ENCODE results near the gene GSTM5. TPM values are rescaled to one million over a fixed set of nuclear protein-coding genes. Genes with fewer than 3 reads are reported as not detected.
"Not testable (repeated sequence)": the region's sequence is repeated elsewhere in the genome, so short reads cannot be mapped to it uniquely, and the experiment has no call there.

The GSTM5 gene
- total and polyA plus RNA-seq, 3 donors from 2014 or later, result 5.5 to 10.6 (median 6.5) TPM

DNA sequence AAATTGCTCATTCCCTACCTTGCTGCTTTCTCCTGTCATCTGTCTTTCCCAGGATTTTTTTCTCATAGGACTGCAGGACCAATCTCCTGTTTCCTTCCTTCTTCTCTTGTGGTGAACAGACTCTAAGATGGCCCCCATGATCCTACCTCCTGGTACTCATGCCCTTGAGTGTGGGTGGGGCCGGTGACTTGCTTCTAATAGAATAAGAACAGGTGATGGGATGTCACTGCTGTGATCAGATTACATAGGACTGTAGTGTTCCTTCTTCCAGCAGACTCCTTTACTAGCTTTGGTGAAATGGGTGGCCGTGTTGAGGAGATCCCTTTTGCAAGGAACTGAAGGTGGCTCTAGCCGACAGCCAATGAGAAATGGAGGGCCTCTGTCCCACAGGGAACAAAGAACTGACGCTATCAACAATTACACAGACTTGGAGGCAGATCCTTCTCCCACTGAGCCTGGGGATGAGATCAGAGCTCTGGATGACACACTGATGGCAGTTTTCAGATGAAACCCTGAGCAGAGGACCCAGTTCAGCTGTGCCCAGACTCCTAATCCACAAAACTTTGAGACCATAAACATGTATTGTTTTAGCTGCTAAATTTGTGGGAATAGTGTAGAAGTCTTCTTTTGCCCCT lies 21.3 kb downstream of the GSTM5 start:
- H3K4me1 ChIP-seq, result peaks cover 4% of the 10 kb centered on the region
- intact Hi-C loops (cut with DNase I; ENCODE audit: low total_unique reads), result no loop called here
- no peaks in the 10 kb centered on the region for H3K36me3 ChIP-seq (ENCODE audit: low read depth, missing control alignments)
- no peak overlapping the region for H3K4me3 ChIP-seq
- DNase-seq, result no peak
- no peak for TF ChIP-seq POLR2A (IDR thresholded peaks at IDR 0.05)
- TF ChIP-seq, protein P1, sequence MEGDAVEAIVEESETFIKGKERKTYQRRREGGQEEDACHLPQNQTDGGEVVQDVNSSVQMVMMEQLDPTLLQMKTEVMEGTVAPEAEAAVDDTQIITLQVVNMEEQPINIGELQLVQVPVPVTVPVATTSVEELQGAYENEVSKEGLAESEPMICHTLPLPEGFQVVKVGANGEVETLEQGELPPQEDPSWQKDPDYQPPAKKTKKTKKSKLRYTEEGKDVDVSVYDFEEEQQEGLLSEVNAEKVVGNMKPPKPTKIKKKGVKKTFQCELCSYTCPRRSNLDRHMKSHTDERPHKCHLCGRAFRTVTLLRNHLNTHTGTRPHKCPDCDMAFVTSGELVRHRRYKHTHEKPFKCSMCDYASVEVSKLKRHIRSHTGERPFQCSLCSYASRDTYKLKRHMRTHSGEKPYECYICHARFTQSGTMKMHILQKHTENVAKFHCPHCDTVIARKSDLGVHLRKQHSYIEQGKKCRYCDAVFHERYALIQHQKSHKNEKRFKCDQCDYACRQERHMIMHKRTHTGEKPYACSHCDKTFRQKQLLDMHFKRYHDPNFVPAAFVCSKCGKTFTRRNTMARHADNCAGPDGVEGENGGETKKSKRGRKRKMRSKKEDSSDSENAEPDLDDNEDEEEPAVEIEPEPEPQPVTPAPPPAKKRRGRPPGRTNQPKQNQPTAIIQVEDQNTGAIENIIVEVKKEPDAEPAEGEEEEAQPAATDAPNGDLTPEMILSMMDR (IDR thresholded peaks at IDR 0.05), result no peak
- H3K9me3 ChIP-seq, result no peaks in the 10 kb centered on the region
- no peaks in the 10 kb centered on the region for H3K27me3 ChIP-seq
- no peak overlapping the region for H3K27ac ChIP-seq
- 79 to 91% methylated on average over 4 of the region's 4 CpGs for WGBS, 2 donors

DNA sequence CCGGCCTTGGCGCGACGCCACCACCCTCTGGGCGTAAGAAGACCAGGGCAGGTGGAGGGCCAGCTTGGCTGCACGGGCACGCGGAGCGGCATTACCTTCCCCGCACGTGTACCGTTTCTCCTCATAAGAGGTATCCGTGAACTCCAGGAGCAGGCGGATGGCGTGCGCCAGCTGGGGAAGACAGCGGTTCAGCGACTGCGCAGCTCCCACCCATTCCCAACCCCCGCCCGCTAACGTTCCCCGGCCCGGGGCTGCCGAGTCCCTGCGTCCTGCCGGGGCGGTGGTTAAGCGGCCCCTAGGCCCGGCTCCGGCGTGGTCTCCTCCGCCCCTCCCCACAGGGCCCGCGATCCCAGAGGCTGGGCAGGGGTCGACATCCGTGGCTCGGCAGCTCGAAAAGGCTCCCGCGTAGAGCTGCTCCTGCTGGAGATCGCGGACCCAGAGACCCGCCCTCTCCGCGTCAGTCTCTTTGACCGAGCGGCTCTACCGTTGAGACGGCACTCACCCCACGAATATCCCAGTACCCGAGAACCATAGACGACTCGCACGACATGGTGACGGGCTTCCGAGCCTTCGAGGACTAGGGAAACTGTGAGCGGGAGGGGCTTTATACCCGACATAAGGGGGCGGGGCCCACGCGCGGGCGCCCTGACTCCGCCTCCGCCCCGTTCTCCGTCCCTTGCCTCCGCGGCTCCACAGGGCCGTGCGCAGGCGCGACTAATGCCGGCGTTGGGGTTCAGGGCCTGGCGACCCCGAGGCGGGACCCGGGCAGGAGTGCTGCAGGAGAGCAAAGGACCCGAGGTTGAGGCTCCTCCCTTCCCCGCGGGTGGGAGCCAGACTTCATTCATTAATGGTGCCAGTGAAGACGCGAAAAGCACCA lies 27.9 kb downstream of the GSTM5 start:
- 0 to 1% methylated on average over 2 to 67 of the region's 86 CpGs for WGBS, 2 donors
- peak overlapping the region; percentile 83 to 98 for H3K4me3 ChIP-seq
- intact Hi-C loops (cut with DNase I; ENCODE audit: low total_unique reads), result no loop called here

DNA sequence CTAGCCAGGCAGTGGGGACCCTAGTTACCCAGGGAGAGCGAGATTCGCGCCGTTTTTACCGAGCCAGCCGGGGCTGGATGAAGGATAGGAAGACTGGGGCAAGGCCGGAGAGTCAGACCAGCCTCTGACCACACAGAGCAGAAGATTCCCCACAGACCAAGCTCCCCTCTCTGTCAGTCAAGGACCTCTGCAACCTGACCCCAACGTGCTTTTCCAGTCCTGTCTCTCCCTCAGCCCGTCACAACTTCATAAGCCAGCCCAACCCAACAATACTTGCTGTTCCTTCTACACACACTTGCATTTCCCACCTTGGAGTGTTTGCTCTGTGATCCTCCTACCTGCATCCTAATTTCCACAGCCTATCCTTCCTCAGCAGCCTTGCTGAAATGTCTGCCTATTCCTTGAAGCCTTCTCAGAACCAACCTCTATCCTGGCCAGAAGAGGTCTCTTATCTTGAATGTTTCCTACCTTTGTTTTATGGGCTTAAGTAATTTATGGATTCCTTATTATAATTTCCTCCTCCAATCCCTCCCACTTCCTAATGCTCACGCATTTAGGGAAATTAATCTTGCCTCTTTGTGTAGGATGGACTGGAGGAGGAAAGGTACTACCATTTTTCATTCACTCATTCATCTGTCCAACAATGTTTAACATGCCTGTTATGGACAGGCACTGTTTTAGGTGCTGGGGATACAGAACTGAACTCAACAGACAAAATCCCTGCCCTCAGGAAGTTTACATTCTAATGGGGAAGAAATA lies 28.7 kb downstream of the GSTM5 start, which contains the start of gene GSTM3:
Gene GSTM3 (minus strand): TSS at position 424 of the 759 bp plus-strand sequence. CDS start 751 bp downstream, outside the sequence.
- Histone ChIP-seq H3K36me3 (ENCODE audit: low read depth, missing control alignments) (no peaks in the 10 kb centered on the region), H3K4me3 (peak within 1 kb of the TSS; percentile 83 to 98), H3K27me3 (no peaks in the 10 kb centered on the region), H3K27ac (peak within 1 kb of the TSS; percentile 92 to 95), H3K4me1 (peaks cover 18% of the 10 kb centered on the region), H3K9me3 (no peaks in the 10 kb centered on the region)
- intact Hi-C loops (cut with DNase I; ENCODE audit: low total_unique reads), result no loop called here
- no peak for DNase-seq
- 5 to 6% methylated on average over 4 to 10 of the region's 10 CpGs for WGBS, 2 donors
- TF ChIP-seq, protein P1 (IDR thresholded peaks at IDR 0.05), result no peak
- no peak for TF ChIP-seq POLR2A (IDR thresholded peaks at IDR 0.05)

More for the DNA sequence above, 27.9 kb downstream of the GSTM5 start:
- no peaks in the 10 kb centered on the region for H3K27me3 ChIP-seq
- H3K9me3 ChIP-seq, result no peaks in the 10 kb centered on the region
- no peaks in the 10 kb centered on the region for H3K36me3 ChIP-seq (ENCODE audit: low read depth, missing control alignments)
- TF ChIP-seq, protein P1 (IDR thresholded peaks at IDR 0.05), result no peak
- TF ChIP-seq POLR2A (IDR thresholded peaks at IDR 0.05), result peak; percentile 96
- peaks cover 18% of the 10 kb centered on the region for H3K4me1 ChIP-seq
- peak; percentile 94 for DNase-seq
- peak overlapping the region; percentile 92 to 95 for H3K27ac ChIP-seq

DNA sequence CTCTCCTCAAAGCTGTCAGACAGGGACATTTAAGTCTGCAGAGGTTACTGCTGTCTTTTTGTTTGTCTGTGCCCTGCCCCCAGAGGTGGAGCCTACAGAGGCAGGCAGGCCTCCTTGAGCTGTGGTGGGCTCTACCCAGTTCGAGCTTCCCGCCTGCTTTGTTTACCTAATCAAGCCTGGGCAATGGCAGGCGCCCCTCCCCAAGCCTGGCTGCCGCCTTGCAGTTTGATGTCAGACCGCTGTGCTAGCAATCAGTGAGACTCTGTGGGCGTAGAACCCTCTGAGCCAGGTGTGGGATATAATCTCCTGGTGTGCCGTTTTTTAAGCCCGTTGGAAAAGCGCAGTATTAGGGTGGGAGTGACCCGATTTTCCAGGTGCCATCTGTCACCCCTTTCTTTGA lies 36.3 kb downstream of the GSTM5 start:
- intact Hi-C loops (cut with DNase I; ENCODE audit: low total_unique reads); H3K27me3 ChIP-seq; H3K4me1 ChIP-seq; H3K27ac ChIP-seq; H3K4me3 ChIP-seq; H3K9me3 ChIP-seq; H3K36me3 ChIP-seq (ENCODE audit: low read depth, missing control alignments); DNase-seq: not testable (repeated sequence)
- 93 to 97% methylated on average over 10 of the region's 10 CpGs for WGBS, 2 donors

DNA sequence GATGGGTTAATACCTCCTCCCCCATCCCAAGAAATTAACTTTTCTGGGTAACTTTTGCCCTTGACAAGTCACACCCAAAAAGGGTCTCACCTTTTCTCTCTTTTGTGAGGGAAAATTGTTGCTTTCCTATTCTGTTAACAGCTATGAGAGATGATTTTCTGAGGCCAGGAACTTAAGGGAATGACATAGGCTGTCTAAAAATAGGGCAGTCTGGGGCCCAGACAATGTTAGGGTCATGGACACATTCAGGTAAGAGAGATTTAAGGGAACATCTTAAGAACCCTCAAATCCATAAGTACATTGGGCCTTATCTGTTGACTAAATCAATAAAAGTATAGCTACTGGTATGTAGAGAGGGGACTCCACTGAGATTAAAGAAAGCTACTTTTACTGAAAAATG lies 37.2 kb downstream of the GSTM5 start:
- intact Hi-C loops (cut with DNase I; ENCODE audit: low total_unique reads), result no loop called here

More for the DNA sequence above, 37.2 kb downstream of the GSTM5 start:
- TF ChIP-seq, protein P1 (IDR thresholded peaks at IDR 0.05), result no peak
- no peak for TF ChIP-seq POLR2A (IDR thresholded peaks at IDR 0.05)
- Histone ChIP-seq H3K36me3 (ENCODE audit: low read depth, missing control alignments) (no peaks in the 10 kb centered on the region), H3K4me1 (peaks cover 4% of the 10 kb centered on the region), H3K9me3 (no peaks in the 10 kb centered on the region), H3K27me3 (no peaks in the 10 kb centered on the region), H3K27ac (no peak overlapping the region), H3K4me3 (no peak overlapping the region)
- DNase-seq, result no peak

Measured in testis (tissue), 3 donors.